GM19395 (cell line): ENCODE data around the gene NME5.

Experiments
- ATAC-seq: cut with Tn5 transposase; IDR thresholded peaks from one replicate; pipeline ENCODE4 v1.9.1; 2021; ENCODE audit warnings: mild to moderate bottlenecking, moderate library complexity; ENCODE audit not compliant: unreplicated experiment

NME5 gene

DNA sequence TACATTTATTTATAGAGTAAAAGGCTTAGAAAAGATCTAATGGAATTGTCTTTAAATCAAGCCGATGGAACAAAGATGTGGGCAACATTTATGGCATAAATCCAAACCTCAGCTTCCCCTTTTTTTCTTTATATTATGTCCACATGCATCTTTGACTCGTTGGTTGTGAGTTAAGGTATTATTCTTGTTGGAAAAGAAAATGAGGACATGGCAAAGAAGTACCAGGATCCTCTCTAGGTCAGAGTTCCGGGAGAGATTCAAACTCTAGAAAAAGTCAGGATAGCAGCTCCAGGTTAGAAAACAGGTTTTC is 508 bp upstream of the NME5 start:
- ATAC-seq, result no peak

GRCh38 chr5:138132543-138132942 is 6.7 kb downstream of the NME5 start:
- ATAC-seq, result no peak

DNA sequence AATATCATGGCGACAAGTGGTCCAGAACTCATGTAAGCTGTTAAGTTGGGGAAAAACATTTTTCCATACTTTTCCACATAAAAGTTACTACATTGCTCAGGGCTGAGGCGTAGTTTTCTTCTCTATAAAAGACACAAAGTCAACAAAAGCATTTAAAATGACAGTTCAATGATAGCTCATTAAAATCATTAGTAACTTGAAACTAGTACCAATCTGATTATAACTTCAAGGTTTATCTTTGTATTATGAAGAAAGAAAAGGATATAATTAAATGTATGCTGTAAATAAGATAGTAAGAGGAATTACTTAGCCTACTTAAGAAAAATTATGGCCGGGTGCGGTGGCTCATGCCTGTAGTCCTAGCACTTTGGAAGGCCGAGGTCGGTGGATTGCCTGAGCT is 9.9 kb downstream of the NME5 start:
- ATAC-seq, result no peak

- no peak for ATAC-seq
These were observed 10.9 kb downstream of the NME5 start for GRCh38 chr5:138128334-138128733.

DNA sequence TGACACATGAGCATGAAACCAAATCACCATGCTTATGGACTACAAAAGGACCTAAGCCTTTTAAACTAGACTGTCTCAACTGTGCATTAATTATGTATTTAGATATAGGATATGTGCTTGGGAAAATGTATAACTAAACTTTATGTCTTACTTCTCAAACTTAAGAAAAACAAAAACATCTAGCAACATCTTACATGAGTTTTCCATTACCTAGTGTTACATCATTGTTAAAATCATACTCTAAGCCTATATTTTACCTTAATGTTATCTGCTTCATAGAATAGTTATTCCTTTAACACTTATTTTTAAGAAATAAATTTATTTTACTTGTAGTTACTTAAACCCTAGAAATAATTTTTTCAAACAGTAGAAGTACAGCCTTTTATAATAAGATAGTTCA is 24.0 kb downstream of the NME5 start:
- ATAC-seq, result no peak

DNA sequence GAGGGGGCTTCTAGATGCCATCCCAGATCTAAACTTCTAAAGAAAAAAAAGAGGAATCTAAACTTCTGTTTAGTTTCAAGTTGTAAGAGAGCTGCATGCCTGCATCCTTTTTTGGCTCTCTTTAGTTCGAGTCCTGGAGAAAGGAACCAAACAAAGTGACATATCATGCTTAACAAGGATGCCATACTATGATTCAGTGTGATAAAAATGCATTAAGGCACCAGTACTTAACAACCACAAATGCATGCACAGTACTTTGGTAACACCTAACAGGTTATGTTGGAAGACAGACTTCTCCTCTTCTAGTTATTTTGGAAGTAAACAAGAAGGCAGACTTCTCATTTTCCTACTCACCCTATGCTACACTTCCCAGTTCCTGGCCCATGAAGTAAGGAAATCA is 27.3 kb downstream of the NME5 start:
- ATAC-seq, result no peak

- ATAC-seq, result no peak
These were observed 28.0 kb downstream of the NME5 start for GRCh38 chr5:138111181-138111580.

DNA sequence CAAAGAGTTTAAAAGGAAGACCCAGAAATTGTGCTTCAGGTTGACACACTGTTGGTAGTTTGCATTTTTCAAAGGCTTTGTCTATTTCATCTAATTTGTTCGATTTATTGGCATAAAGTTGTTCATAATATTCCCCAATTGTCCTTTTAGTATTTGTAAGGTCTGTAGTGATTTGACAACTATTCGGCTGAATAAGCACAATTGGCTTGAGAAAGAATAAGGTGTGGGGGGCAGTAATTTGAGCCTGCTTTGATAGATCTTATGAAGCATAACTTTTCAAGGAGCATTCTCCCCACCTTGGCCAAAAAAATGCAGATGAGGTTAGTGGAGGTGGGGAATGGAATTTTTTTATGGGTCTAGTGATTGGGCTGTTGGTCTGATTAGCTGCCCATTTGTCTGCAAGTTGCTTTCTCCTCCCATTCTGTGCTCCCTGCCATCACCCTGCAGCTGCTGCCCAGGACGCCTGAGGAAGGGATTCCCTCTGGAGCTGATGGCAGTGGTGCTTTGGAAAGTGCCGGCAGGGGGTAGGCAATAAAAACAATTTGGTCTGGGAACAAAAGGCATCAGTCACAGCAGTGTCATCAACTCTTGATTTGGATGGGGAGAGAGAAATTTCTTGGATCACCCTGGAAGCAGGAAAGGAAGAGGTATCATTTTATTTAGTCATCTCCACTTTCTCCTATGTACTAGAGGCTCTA is 28.8 kb downstream of the NME5 start:
- no peak for ATAC-seq

GRCh38 chr5:138109463-138110265 is 29.6 kb downstream of the NME5 start:
- ATAC-seq, result no peak

DNA sequence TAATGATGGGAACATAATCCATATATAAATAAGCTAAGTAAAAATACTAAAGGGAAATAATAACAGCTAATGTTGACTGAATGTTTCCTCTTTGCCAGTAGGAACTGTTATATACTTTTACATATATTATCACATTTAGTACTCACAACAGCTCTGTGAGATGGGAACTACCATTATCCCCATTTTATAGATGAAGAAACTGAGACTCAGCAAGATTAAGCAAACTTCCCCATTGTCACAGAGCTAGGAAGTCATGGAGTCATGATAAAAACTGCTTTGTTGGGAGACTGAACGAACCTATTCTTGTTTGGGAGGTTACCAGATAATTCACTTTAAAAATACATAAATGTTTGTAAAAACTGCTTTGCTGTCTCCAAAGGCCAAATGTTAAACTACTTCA is 32.0 kb downstream of the NME5 start:
- no peak for ATAC-seq

GRCh38 chr5:138105709-138106108 is 33.5 kb downstream of the NME5 start:
- ATAC-seq, result no peak

- ATAC-seq, result no peak
These were observed 36.0 kb downstream of the NME5 start for GRCh38 chr5:138103319-138103637.

DNA sequence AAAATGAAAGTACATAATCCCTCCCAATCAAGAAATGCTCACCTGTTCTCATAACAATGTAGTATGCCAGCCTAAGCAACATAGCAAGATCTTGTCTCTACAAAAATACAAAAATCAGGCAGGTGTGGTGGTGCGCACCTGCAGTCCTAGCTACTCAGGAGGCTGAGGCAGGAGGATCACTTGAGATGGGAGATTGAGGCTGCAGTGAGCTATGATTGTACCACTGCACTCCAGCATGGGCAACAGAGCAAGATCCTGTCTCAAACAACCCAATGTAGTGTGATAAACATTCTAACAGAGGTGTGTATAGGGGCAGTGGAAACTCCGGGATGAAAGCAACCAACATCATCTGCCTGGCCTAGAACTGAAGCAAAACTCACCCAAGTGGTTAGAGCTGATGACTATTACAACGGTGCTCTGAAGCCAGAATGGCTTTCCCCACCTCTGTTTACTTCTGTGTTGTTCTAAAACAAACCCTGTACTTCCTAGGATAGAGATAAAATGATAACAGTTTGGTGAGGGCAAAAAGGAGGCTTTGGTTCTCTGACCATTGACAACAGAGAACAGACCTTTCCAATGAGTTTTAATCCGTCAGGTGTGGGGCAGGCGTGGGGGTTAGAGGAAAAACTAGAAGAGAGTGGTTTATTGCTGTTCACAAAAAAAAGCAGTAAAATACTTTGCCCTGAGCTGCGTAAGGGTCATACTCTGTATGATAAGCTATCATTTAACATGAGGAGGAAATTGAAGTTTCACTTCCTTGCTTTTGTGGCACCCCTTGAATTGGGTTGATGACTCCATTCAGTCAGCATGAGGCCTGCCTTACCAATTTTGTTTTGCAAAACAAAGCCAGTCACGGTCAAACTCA is 36.5 kb downstream of the NME5 start:
- ATAC-seq, result no peak

- ATAC-seq, result no peak
These were observed 42.0 kb downstream of the NME5 start for GRCh38 chr5:138096997-138097828.

GRCh38 chr5:138096363-138096762 is 42.9 kb downstream of the NME5 start:
- ATAC-seq, result no peak

DNA sequence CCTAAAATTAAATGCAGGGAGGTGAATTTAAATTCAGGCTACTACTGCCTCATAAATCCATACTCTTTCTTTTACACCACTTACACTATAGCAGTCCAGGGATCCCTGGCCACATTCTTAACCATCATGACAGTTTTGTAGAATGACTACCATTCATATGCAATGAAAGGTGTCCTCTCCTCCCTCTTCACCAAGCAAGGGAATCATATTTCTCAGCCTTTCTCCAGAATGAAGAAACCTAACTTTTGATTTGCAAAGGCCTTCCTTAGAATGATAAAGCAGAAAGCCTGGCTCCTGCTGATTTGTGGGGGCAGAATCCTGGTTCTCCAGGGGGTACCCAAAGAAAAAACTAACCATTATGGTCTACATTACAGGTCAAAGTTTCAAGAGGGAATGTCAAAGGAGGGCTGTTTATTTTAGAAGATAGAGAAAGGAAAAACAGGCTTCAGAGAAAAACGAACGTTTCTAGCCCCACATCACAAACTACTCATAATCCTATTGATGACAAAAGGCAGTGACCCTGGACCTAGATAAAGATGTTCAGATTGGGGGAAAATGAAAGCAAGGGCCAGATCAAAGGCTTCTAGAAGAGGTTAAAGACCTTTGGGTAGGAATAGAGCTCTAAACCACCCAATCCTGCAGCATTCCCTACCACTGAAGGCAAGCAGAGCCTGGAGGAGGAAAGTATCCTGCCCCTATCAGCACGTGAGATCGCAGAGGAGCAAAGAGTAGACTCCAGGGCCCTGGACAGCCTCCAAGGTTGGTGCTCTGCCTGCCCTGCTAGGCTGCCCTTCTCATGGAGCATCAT is 43.9 kb downstream of the NME5 start:
- ATAC-seq, result no peak

GRCh38 chr5:138093036-138093435 is 46.2 kb downstream of the NME5 start:
- no peak for ATAC-seq

DNA sequence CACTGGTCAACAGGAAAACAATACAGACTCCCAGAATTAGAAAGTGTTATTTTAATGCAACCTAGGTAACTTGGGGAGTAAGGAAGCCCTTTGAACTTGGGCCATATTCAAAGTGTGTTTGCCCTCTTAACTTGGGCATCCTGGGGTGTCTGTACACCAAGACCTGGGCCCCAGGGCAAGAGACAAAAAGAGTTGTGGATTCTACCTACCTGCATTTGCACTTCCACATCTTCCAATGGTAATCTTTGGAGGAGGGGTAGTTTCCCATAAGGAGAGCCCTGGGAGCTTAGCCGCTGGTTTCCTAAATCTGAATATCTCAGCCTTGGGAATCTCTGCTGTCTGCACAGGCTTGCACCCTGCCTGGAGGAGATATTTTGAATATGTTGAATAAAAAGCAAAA is 46.9 kb downstream of the NME5 start:
- ATAC-seq, result no peak

DNA sequence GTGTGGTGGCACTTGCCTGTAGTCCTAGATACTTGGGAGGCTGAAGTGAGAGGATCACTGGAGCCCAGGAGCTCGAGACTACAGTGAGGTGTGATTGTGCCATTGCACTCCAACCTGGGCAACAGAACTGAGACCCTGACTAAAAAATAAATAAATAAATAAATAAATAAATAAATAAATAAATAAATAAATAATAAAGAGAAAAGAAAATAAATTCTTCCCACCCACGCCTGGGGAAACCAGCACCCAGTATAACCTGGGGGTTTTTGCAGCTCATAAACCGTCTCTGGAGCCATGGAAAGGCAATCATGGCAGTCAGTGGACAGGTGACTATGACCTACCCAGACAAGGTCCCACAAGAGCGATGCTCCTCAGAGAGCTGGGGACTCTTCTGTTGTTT is 47.5 kb downstream of the NME5 start:
- no peak for ATAC-seq

GRCh38 chr5:138083702-138084101 is 55.5 kb downstream of the NME5 start, which contains the start of gene WNT8A:
Gene WNT8A (plus strand): TSS chr5:138084033. CDS start chr5:138084128, 95 bp downstream.
- ATAC-seq, result no peak
